GM12801 (cell line): ENCODE data around the gene HLA-F.
A peak's percentile ranks its signal among the peaks of the same experiment; 100 is the strongest.

ENCODE experiments used
- CTCF ChIP-seq: IDR thresholded peaks from one replicate; pipeline ENCODE4 v1.5.1; 2011; ENCODE audit warnings: control low read depth; ENCODE audit not compliant: insufficient read length; ENCODE audit errors: extremely low read depth

The HLA-F gene

GRCh38 chr6:29751480-29751879 is 28.2 kb downstream of the HLA-F start:
- TF ChIP-seq CTCF: no peak

- peak; percentile 94 for TF ChIP-seq CTCF
These were observed 29.4 kb downstream of the HLA-F start for GRCh38 chr6:29752451-29753308.

GRCh38 chr6:29753309-29753644 is 30.0 kb downstream of the HLA-F start:
- no peak for TF ChIP-seq CTCF

- TF ChIP-seq CTCF: no peak
These were observed 32.1 kb downstream of the HLA-F start for GRCh38 chr6:29755295-29755871.

GRCh38 chr6:29757282-29757681 is 34.0 kb downstream of the HLA-F start:
- TF ChIP-seq CTCF: no peak

GRCh38 chr6:29757701-29758293 is 34.6 kb downstream of the HLA-F start:
- TF ChIP-seq CTCF: no peak

- TF ChIP-seq CTCF: no peak
These were observed 35.5 kb downstream of the HLA-F start for GRCh38 chr6:29758761-29759160.
